GM19238 (cell line): ENCODE measurements around the gene SNRPD3.
A peak's percentile ranks its signal among the peaks of the same experiment; 100 is the strongest.
"Not testable (repeated sequence)": the region's sequence is repeated elsewhere in the genome, so short reads cannot be mapped to it uniquely, and the experiment has no call there.

Experiments used
- DNase-seq: peaks from one replicate; pipeline ENCODE4 v3.0.0; 2011; ENCODE audit warnings: low spot score; ENCODE audit not compliant: insufficient read length

Gene SNRPD3

GRCh38 chr22:24532075-24532474, 23.7 kb upstream of the SNRPD3 start:
- DNase-seq = no peak

- DNase-seq = no peak
These were observed 20.5 kb upstream of the SNRPD3 start for GRCh38 chr22:24535348-24535747.

GRCh38 chr22:24536089-24536488, 19.7 kb upstream of the SNRPD3 start:
- no peak for DNase-seq

GRCh38 chr22:24540470-24540869, 15.3 kb upstream of the SNRPD3 start:
- no peak for DNase-seq

GRCh38 chr22:24541681-24542515, 13.9 kb upstream of the SNRPD3 start:
- DNase-seq = no peak

- no peak for DNase-seq
These were observed 13.2 kb upstream of the SNRPD3 start for GRCh38 chr22:24542641-24543040.

- no peak for DNase-seq
These were observed 12.6 kb upstream of the SNRPD3 start for GRCh38 chr22:24543185-24543601.

GRCh38 chr22:24543679-24544243, 12.0 kb upstream of the SNRPD3 start:
- no peak for DNase-seq

GRCh38 chr22:24548812-24549211, 7.0 kb upstream of the SNRPD3 start:
- DNase-seq = no peak

- DNase-seq = no peak
These were observed 5.5 kb upstream of the SNRPD3 start for GRCh38 chr22:24550028-24550901.

- DNase-seq = no peak
These were observed 4.8 kb upstream of the SNRPD3 start for GRCh38 chr22:24550902-24551435.

GRCh38 chr22:24552503-24553286, 3.1 kb upstream of the SNRPD3 start:
- DNase-seq = not testable (repeated sequence)

- no peak for DNase-seq
These were observed 2.0 kb upstream of the SNRPD3 start for GRCh38 chr22:24553597-24554312.

GRCh38 chr22:24554313-24555164, 1.3 kb upstream of the SNRPD3 start, which contains the start of gene GUCD1:
TSS of gene GUCD1 (minus strand) at chr22:24555138. CDS start at chr22:24554991, 147 bp downstream.
- DNase-seq = peak; percentile 35

GRCh38 chr22:24559471-24559870, 3.7 kb downstream of the SNRPD3 start:
- DNase-seq = no peak

GRCh38 chr22:24563246-24563645, 7.4 kb downstream of the SNRPD3 start:
- no peak for DNase-seq

- no peak for DNase-seq
These were observed 8.7 kb downstream of the SNRPD3 start for GRCh38 chr22:24564376-24565058.

GRCh38 chr22:24565077-24565476, 9.3 kb downstream of the SNRPD3 start:
- no peak for DNase-seq
